Tibial artery (tissue), 4 donors: ENCODE results near the gene PDE11A.

ENCODE experiments used
- DNase-seq, 2 donors: peaks; one replicate each; pipeline ENCODE4 v3.0.0-alpha.2; 2019
- H3K27ac ChIP-seq, 2 donors: fragments of 200-600 bp; sonication (generic) in 1 of 2; 1 replicate in 1 of 2; 2 replicates in 1 of 2; pipeline ENCODE4 v1.5.1; 2018 to 2019; ENCODE audit warnings: mild to moderate bottlenecking in 1 of 2
- H3K27me3 ChIP-seq, 2 donors: fragments of 200-600 bp; sonication (generic) in 1 of 2; one replicate each; pipeline versions ENCODE4 v1.5.1 to v1.6.0; 2016 to 2019
- H3K36me3 ChIP-seq, 3 donors: fragments of 200-600 bp; sonication (generic) in 2 of 3; one replicate each; pipeline ENCODE4 v1.5.1; 2016 to 2019; ENCODE audit warnings: mild to moderate bottlenecking in 2 of 3
- H3K4me1 ChIP-seq, 4 donors: fragments of 200-600 bp; sonication (generic) in 2 of 4; 1 replicate in 3 of 4; 2 replicates in 1 of 4; pipeline ENCODE4 v1.5.1; 2016 to 2019
- H3K4me3 ChIP-seq, 2 donors: fragments of 200-600 bp; sonication (generic) in 1 of 2; 1 replicate in 1 of 2; 2 replicates in 1 of 2; pipeline ENCODE4 v1.5.1; 2018 to 2019; ENCODE audit warnings: mild to moderate bottlenecking in 2 of 2
- H3K9me3 ChIP-seq, 3 donors: fragments of 200-600 bp; sonication (generic) in 1 of 3; one replicate each; pipeline ENCODE4 v1.5.1; 2016 to 2019
- intact Hi-C: fragments of 100-400 bp; cut with DNase I; formaldehyde crosslinking; loops from one replicate; pipeline ENCODE4 v1.15.0; 2023; ENCODE audit warnings: low total_unique reads
- TF ChIP-seq, protein P1 (sequence below), 2 experiments: fragments of 200-600 bp in 1 of 2; fragments of 450-650 bp in 1 of 2; IDR thresholded peaks; one replicate each; pipeline ENCODE4 v1.5.1; 2017 to 2019; ENCODE audit warnings: antibody characterized with exemption in 2 of 2, mild to moderate bottlenecking in 1 of 2, moderate library complexity in 1 of 2

Gene PDE11A

GRCh38 chr2:177646791-177647190 is 425.8 kb downstream of the PDE11A start:
- no peaks in the 10 kb centered on the region for H3K4me1 ChIP-seq
- intact Hi-C loops = no loop called here
- no peaks in the 10 kb centered on the region for H3K36me3 ChIP-seq
- H3K9me3 ChIP-seq = no peaks in the 10 kb centered on the region
- no peaks in the 10 kb centered on the region for H3K27me3 ChIP-seq
- DNase-seq = no peak
- H3K27ac ChIP-seq = no peak overlapping the region
- H3K4me3 ChIP-seq = no peak overlapping the region
- TF ChIP-seq, protein P1, sequence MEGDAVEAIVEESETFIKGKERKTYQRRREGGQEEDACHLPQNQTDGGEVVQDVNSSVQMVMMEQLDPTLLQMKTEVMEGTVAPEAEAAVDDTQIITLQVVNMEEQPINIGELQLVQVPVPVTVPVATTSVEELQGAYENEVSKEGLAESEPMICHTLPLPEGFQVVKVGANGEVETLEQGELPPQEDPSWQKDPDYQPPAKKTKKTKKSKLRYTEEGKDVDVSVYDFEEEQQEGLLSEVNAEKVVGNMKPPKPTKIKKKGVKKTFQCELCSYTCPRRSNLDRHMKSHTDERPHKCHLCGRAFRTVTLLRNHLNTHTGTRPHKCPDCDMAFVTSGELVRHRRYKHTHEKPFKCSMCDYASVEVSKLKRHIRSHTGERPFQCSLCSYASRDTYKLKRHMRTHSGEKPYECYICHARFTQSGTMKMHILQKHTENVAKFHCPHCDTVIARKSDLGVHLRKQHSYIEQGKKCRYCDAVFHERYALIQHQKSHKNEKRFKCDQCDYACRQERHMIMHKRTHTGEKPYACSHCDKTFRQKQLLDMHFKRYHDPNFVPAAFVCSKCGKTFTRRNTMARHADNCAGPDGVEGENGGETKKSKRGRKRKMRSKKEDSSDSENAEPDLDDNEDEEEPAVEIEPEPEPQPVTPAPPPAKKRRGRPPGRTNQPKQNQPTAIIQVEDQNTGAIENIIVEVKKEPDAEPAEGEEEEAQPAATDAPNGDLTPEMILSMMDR (IDR thresholded peaks at IDR 0.05) = no peak

DNA sequence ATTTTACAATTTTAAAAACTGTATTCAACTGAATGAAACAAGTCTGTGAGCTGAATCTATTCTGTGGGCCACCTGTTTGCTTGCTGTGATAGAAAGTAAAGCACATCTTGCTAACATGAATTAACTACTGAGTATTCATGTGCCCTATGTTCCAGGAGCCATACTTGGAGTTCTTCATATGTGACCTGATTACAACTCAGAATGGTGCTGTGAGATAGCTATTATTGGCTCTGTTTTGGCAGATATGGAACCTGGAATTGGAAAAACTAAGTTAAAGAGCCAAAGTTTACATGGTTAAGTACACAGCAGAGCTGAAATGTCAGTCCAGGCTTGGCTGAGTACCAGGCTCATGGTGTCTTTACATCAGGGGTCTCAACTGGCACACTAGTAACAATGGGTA is 426.3 kb downstream of the PDE11A start:
- no peak overlapping the region for H3K27ac ChIP-seq
- intact Hi-C loops = no loop called here
- H3K9me3 ChIP-seq = no peaks in the 10 kb centered on the region
- H3K27me3 ChIP-seq = no peaks in the 10 kb centered on the region
- no peaks in the 10 kb centered on the region for H3K4me1 ChIP-seq
- no peak for DNase-seq
- no peak overlapping the region for H3K4me3 ChIP-seq
- no peaks in the 10 kb centered on the region for H3K36me3 ChIP-seq
- TF ChIP-seq, protein P1 (IDR thresholded peaks at IDR 0.05) = no peak

DNA sequence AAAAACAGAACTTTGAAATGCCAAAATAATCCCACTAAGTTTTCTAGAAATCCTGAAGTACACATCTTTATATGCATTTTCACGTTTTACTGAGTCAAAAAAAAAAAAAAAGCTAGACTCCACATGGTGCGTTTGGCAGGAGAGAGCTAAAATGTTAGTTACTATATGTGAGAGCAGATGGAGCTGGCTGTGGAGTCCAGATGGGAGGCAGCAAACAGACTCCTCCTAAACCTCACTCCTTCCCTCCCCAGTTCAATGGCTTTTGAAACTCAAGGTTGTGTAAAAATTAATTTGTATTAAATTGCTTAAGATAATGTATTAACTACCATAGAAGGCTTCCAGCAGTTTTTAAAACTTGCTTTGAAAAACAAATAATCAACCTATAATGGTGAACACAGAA is 431.2 kb downstream of the PDE11A start:
- no peak overlapping the region for H3K27ac ChIP-seq
- no peaks in the 10 kb centered on the region for H3K4me1 ChIP-seq
- H3K36me3 ChIP-seq = no peaks in the 10 kb centered on the region
- no peak for DNase-seq
- intact Hi-C loops = no loop called here
- no peak overlapping the region for H3K4me3 ChIP-seq
- no peaks in the 10 kb centered on the region for H3K9me3 ChIP-seq
- TF ChIP-seq, protein P1 (IDR thresholded peaks at IDR 0.05) = no peak
- H3K27me3 ChIP-seq = no peaks in the 10 kb centered on the region

DNA sequence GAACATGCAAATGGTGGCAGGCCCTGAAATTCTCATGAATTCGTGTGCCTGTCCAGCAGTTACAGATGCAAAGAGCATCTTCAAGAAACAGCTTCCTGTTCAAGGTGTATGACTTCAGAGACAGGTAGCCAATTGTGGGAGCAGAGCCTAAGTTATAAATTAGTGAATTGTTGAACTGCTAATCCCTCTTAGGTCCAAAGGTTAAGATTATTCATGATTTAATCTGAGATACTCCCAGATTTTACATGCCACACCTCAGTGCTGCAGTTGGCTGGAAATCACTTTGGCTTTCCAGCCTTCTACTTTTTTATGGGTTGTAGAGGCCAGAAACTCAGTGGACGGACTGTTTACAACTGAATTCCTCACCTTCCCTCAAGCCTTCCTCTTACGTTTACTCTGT is 432.2 kb downstream of the PDE11A start:
- H3K36me3 ChIP-seq = no peaks in the 10 kb centered on the region
- no peaks in the 10 kb centered on the region for H3K9me3 ChIP-seq
- H3K4me1 ChIP-seq = no peaks in the 10 kb centered on the region
- DNase-seq = no peak
- TF ChIP-seq, protein P1 (IDR thresholded peaks at IDR 0.05) = no peak
- no peak overlapping the region for H3K27ac ChIP-seq
- intact Hi-C loops = no loop called here
- no peaks in the 10 kb centered on the region for H3K27me3 ChIP-seq
- no peak overlapping the region for H3K4me3 ChIP-seq

DNA sequence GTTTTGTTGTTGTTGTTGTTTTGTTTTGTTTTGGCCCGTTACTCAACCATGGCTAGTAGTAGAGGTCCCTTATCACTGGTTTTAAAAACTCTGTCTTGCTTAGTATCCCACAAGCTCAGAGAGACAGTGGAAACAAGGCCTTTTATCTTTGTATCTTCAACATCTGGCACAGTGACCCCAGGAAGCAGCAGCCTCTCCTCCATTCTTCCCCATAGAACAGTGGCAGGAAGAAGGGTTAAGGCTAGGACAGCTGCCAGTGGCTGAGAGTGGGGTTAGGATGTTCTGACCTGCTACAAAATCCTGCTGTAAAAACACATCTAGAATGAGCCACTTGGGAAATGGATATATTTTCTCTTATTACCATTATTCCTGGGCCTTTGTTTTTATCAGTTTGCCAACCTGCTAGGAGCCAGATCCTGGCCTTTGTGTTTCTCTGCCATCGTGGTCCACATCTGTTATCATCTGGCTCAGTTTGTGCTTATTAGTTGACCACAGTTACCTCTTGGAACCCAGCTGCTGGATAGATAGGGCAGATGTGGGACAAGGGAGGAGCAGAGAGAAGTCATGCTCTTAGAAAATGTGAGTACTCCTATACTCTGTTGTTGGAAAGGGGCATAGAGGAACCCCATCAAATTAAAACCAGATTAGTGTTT is 433.2 kb downstream of the PDE11A start:
- H3K4me1 ChIP-seq = no peaks in the 10 kb centered on the region
- intact Hi-C loops = no loop called here
- TF ChIP-seq, protein P1 (IDR thresholded peaks at IDR 0.05) = no peak
- H3K27ac ChIP-seq = no peak overlapping the region
- no peaks in the 10 kb centered on the region for H3K36me3 ChIP-seq
- H3K9me3 ChIP-seq = no peaks in the 10 kb centered on the region
- no peaks in the 10 kb centered on the region for H3K27me3 ChIP-seq
- no peak for DNase-seq
- no peak overlapping the region for H3K4me3 ChIP-seq

- Histone ChIP-seq H3K4me1 (no peaks in the 10 kb centered on the region), H3K27ac (no peak overlapping the region), H3K36me3 (no peaks in the 10 kb centered on the region), H3K27me3 (no peaks in the 10 kb centered on the region), H3K4me3 (no peak overlapping the region), H3K9me3 (no peaks in the 10 kb centered on the region)
- DNase-seq = no peak
- TF ChIP-seq, protein P1 (IDR thresholded peaks at IDR 0.05) = no peak
- intact Hi-C loops = no loop called here
Observed at GRCh38 chr2:177638507-177638906, 434.1 kb downstream of the PDE11A start.
